Measurements from ENCODE around the gene COL23A1. TPM values are rescaled to one million over a fixed set of nuclear protein-coding genes. Genes with fewer than 3 reads are reported as not detected.

COL23A1 gene
- total and polyA plus RNA-seq, 3 experiments from 2014 or later = 0.20 to 0.28 TPM; not detected in 1

DNA sequence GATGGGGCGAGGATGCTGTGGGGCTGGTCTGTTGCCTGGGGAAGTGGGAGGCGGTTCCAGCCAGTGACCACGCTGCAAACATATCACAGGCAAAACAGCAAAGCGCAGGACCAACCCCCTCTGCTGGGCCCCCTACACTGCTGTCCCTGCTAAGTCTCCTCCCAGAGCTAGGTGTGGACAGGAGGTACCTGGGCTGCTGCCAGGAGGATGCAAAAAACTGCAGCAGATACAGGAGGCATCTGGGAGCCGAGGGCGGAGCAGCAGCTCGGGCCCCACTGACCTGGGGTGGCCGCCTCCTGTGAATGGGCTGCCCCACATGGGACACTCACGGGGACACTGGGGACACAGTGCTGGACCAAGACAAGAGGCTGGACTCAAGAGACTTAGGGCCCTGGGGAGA, 309.6 kb downstream of the COL23A1 start:
- CTCF ChIA-PET = interaction anchor here (0.9 to 3.1 kb wide), 4 partner anchors 10 to 270 kb away, joined by 3 to 8 read pairs (median 5); no protein-coding TSS in a partner anchor
- Histone ChIP-seq H3K36me3 (ENCODE audit: insufficient read depth, low read length) (no peaks in the 10 kb centered on the region), H3K9me3 (ENCODE audit: low read length) (no peaks in the 10 kb centered on the region), H3K27ac (ENCODE audit: low read depth, low read length) (no peak overlapping the region), H3K4me1 (ENCODE audit: insufficient read depth, low read length) (no peaks in the 10 kb centered on the region), H3K4me3 (ENCODE audit: low read length) (no peak overlapping the region), H3K27me3 (ENCODE audit: insufficient read depth, low read length, poor library complexity, severe bottlenecking) (no peaks in the 10 kb centered on the region)
- no peak overlapping the region for H3K27ac Mint-ChIP-seq
- no peaks in the 10 kb centered on the region for H3K36me3 Mint-ChIP-seq
- H3K27me3 Mint-ChIP-seq = peaks cover 10 to 12% of the 10 kb centered on the region in 2 donors
- H3K4me3 Mint-ChIP-seq = no peak overlapping the region
- POLR2A ChIA-PET = no interaction called here
- DNase-seq = no peak
- H3K9me3 Mint-ChIP-seq = peaks cover 9 to 14% (median 10%) of the 10 kb centered on the region in 5 donors
- H3K4me1 Mint-ChIP-seq = peaks cover 0 to 7% (median 5%) of the 10 kb centered on the region in 3 donors

- POLR2A ChIA-PET = no interaction called here
- CTCF ChIA-PET = interaction anchor here (0.9 to 3.1 kb wide), 4 partner anchors 9 to 271 kb away, joined by 3 to 8 read pairs (median 5); no protein-coding TSS in a partner anchor
- H3K4me1 Mint-ChIP-seq = peaks cover 0 to 7% (median 5%) of the 10 kb centered on the region in 3 donors
- Histone ChIP-seq H3K4me3 (ENCODE audit: low read length) (no peak overlapping the region), H3K27ac (ENCODE audit: low read depth, low read length) (no peak overlapping the region), H3K4me1 (ENCODE audit: insufficient read depth, low read length) (no peaks in the 10 kb centered on the region), H3K27me3 (ENCODE audit: insufficient read depth, low read length, poor library complexity, severe bottlenecking) (no peaks in the 10 kb centered on the region), H3K9me3 (ENCODE audit: low read length) (no peaks in the 10 kb centered on the region), H3K36me3 (ENCODE audit: insufficient read depth, low read length) (no peaks in the 10 kb centered on the region)
- peaks cover 9 to 14% (median 10%) of the 10 kb centered on the region in 5 donors for H3K9me3 Mint-ChIP-seq
- H3K27me3 Mint-ChIP-seq = peaks cover 10 to 12% of the 10 kb centered on the region in 2 donors
- no peak overlapping the region for H3K4me3 Mint-ChIP-seq
- H3K27ac Mint-ChIP-seq = no peak overlapping the region
- peak in 4 of 5 donors; percentile 18 to 49 (median 28) for DNase-seq
- H3K36me3 Mint-ChIP-seq = no peaks in the 10 kb centered on the region
These were observed 310.3 kb downstream of the COL23A1 start for GRCh38 chr5:178279723-178280438.

GRCh38 chr5:178279026-178279722, 311.0 kb downstream of the COL23A1 start:
- peaks cover 0 to 7% (median 5%) of the 10 kb centered on the region in 3 donors for H3K4me1 Mint-ChIP-seq
- H3K36me3 Mint-ChIP-seq = no peaks in the 10 kb centered on the region
- H3K27ac ChIP-seq (ENCODE audit: low read depth, low read length) = no peak overlapping the region
- H3K27ac Mint-ChIP-seq = no peak overlapping the region
- H3K27me3 ChIP-seq (ENCODE audit: insufficient read depth, low read length, poor library complexity, severe bottlenecking) = no peaks in the 10 kb centered on the region
- H3K9me3 ChIP-seq (ENCODE audit: low read length) = no peaks in the 10 kb centered on the region
- DNase-seq = peak in 1 of 5 donors; percentile 36
- ChIA-PET POLR2A (no interaction called here), CTCF (interaction anchor here (2.2 to 3.1 kb wide), 2 partner anchors 8 to 271 kb away, joined by 7 to 8 read pairs; no protein-coding TSS in a partner anchor)
- H3K27me3 Mint-ChIP-seq = peaks cover 10 to 12% of the 10 kb centered on the region in 2 donors
- no peaks in the 10 kb centered on the region for H3K36me3 ChIP-seq (ENCODE audit: insufficient read depth, low read length)
- H3K9me3 Mint-ChIP-seq = peaks cover 9 to 12% (median 10%) of the 10 kb centered on the region in 5 donors
- no peak overlapping the region for H3K4me3 Mint-ChIP-seq
- H3K4me3 ChIP-seq (ENCODE audit: low read length) = no peak overlapping the region
- H3K4me1 ChIP-seq (ENCODE audit: insufficient read depth, low read length) = no peaks in the 10 kb centered on the region

- no peaks in the 10 kb centered on the region for H3K36me3 Mint-ChIP-seq
- ChIA-PET CTCF (interaction anchor here (3.1 kb wide), 1 partner anchor 272 kb away, joined by 8 read pairs; no protein-coding TSS in a partner anchor), POLR2A (no interaction called here)
These were observed 311.7 kb downstream of the COL23A1 start for GRCh38 chr5:178278358-178279023.

DNA sequence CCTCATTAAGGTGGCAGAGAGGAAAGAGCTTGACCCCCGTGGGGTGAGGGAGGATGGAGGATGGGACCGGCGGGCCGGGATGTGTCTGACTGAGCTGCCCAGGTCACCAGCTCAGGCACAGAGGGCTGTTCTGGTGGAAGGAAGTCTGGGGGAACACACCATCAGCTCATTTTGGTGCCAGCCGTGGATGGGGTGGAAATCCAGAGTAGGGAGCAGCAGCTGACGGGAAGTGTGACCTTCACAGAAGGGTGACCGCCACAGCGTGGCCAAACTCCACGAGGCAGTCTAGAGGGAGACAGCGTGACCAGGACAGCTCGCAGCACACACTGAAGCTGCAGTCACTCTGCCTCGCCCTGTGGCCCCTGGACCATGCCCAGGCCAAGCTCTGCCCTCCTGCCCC, 312.3 kb downstream of the COL23A1 start:
- peak in 1 of 5 donors; percentile 39 for DNase-seq
- H3K9me3 Mint-ChIP-seq = peaks cover 0 to 3% (median 0%) of the 10 kb centered on the region in 5 donors
- H3K36me3 Mint-ChIP-seq = no peaks in the 10 kb centered on the region
- H3K4me1 Mint-ChIP-seq = peaks cover 0 to 7% (median 5%) of the 10 kb centered on the region in 3 donors
- ChIA-PET POLR2A (no interaction called here), CTCF (no interaction called here)
- H3K36me3 ChIP-seq (ENCODE audit: insufficient read depth, low read length) = no peaks in the 10 kb centered on the region
- no peak overlapping the region for H3K4me3 Mint-ChIP-seq
- H3K27ac Mint-ChIP-seq = no peak overlapping the region
- no peak overlapping the region for H3K27ac ChIP-seq (ENCODE audit: low read depth, low read length)
- no peaks in the 10 kb centered on the region for H3K9me3 ChIP-seq (ENCODE audit: low read length)
- H3K4me1 ChIP-seq (ENCODE audit: insufficient read depth, low read length) = no peaks in the 10 kb centered on the region
- no peaks in the 10 kb centered on the region for H3K27me3 ChIP-seq (ENCODE audit: insufficient read depth, low read length, poor library complexity, severe bottlenecking)
- H3K27me3 Mint-ChIP-seq = peaks cover 4 to 12% of the 10 kb centered on the region in 2 donors
- H3K4me3 ChIP-seq (ENCODE audit: low read length) = no peak overlapping the region

More at GRCh38 chr5:178278358-178279023, 311.7 kb downstream of the COL23A1 start:
- DNase-seq = peak in 1 of 5 donors; percentile 30
- no peak overlapping the region for H3K4me3 Mint-ChIP-seq
- peaks cover 10 to 12% of the 10 kb centered on the region in 2 donors for H3K27me3 Mint-ChIP-seq
- H3K9me3 ChIP-seq (ENCODE audit: low read length) = no peaks in the 10 kb centered on the region
- peak overlapping the region in 1 of 8 donors; percentile 80 for H3K27ac Mint-ChIP-seq
- no peaks in the 10 kb centered on the region for H3K36me3 ChIP-seq (ENCODE audit: insufficient read depth, low read length)
- no peak overlapping the region for H3K27ac ChIP-seq (ENCODE audit: low read depth, low read length)
- no peaks in the 10 kb centered on the region for H3K27me3 ChIP-seq (ENCODE audit: insufficient read depth, low read length, poor library complexity, severe bottlenecking)
- peaks cover 0 to 7% (median 5%) of the 10 kb centered on the region in 3 donors for H3K4me1 Mint-ChIP-seq
- H3K9me3 Mint-ChIP-seq = peaks cover 3 to 6% (median 3%) of the 10 kb centered on the region in 5 donors
- no peaks in the 10 kb centered on the region for H3K4me1 ChIP-seq (ENCODE audit: insufficient read depth, low read length)
- H3K4me3 ChIP-seq (ENCODE audit: low read length) = no peak overlapping the region

DNA sequence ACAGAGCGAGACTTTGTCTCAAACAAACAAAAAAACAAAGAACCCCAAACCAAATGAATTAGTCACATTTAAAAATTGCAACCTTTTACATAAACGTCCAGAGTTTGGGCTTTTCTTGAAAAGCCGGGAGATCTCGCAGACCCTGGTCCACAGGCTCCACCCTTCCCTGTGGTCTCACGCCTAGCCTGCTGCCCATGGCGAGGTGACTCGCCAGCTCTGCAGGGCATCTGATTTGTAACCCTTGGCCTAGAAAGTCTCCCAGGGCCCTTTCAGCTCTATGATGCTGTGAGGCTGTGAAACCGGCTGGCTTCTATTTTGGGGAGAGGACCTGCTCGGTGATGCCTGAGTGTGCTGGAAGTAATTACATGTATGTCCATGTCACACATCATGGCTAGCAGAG, 312.8 kb downstream of the COL23A1 start:
- peaks cover 0 to 7% (median 5%) of the 10 kb centered on the region in 3 donors for H3K4me1 Mint-ChIP-seq
- ChIA-PET POLR2A (no interaction called here), CTCF (no interaction called here)
- H3K9me3 Mint-ChIP-seq = peaks cover 0 to 3% (median 0%) of the 10 kb centered on the region in 5 donors
- Histone ChIP-seq H3K9me3 (ENCODE audit: low read length) (no peaks in the 10 kb centered on the region), H3K36me3 (ENCODE audit: insufficient read depth, low read length) (no peaks in the 10 kb centered on the region), H3K27me3 (ENCODE audit: insufficient read depth, low read length, poor library complexity, severe bottlenecking) (no peaks in the 10 kb centered on the region), H3K27ac (ENCODE audit: low read depth, low read length) (no peak overlapping the region), H3K4me1 (ENCODE audit: insufficient read depth, low read length) (no peaks in the 10 kb centered on the region), H3K4me3 (ENCODE audit: low read length) (no peak overlapping the region)
- H3K27ac Mint-ChIP-seq = no peak overlapping the region
- peaks cover 4 to 12% of the 10 kb centered on the region in 2 donors for H3K27me3 Mint-ChIP-seq
- no peak for DNase-seq
- no peaks in the 10 kb centered on the region for H3K36me3 Mint-ChIP-seq
- H3K4me3 Mint-ChIP-seq = no peak overlapping the region

DNA sequence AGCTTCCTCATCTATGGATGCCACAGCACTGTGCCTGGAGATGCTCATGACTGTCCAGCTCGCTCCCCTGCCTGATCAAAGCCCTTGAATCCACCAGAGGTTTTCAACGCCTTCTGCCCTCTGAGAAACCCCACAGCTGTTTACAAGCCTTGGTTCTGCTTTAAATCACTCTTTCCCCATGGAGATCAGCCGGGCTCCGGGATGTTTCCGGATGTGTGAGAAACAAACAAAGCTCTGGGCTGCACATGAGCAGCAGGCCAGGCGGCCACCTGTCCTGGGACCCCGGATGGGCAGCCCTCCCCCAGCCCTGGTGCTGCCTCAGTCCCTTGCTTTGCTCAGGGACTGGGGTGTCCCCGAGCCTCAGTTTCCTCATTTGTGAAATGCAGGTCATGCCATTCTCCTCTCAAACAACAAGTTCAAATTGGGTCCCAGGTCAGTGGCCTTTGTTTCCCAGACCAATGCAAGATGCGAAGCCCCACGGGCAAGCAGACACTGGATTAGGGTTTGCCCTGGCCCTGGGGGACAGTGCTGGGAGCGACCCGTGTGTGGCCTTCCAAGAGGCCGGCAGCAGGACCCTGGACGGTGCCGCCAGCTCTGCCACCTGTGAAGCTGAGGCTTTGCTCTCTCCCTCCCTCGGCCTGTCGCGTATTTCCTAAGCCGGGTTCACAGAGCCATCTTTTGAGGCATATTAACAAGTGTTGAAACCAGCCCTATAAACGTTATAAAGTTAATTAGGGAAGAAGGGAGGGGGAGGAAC, 315.2 kb downstream of the COL23A1 start:
- Histone ChIP-seq H3K4me3 (ENCODE audit: low read length) (no peak overlapping the region), H3K27ac (ENCODE audit: low read depth, low read length) (no peak overlapping the region), H3K36me3 (ENCODE audit: insufficient read depth, low read length) (no peaks in the 10 kb centered on the region), H3K27me3 (ENCODE audit: insufficient read depth, low read length, poor library complexity, severe bottlenecking) (no peaks in the 10 kb centered on the region), H3K4me1 (ENCODE audit: insufficient read depth, low read length) (no peaks in the 10 kb centered on the region), H3K9me3 (ENCODE audit: low read length) (no peaks in the 10 kb centered on the region)
- Mint-ChIP-seq H3K4me3 (no peak overlapping the region), H3K9me3 (peaks cover 0 to 3% (median 0%) of the 10 kb centered on the region in 5 donors), H3K27ac (no peak overlapping the region), H3K36me3 (no peaks in the 10 kb centered on the region), H3K27me3 (peaks cover 4 to 12% of the 10 kb centered on the region in 2 donors), H3K4me1 (peaks cover 0 to 3% (median 3%) of the 10 kb centered on the region in 3 donors)
- ChIA-PET POLR2A (no interaction called here), CTCF (no interaction called here)
- DNase-seq = peak in 1 of 5 donors; percentile 18
